Activated naive CD8-positive, alpha-beta T cell treated with anti-CD3 and anti-CD28 coated beads for 36 hours (primary cell): Measurements from ENCODE around the gene ARHGEF16. TPM values are rescaled to one million over a fixed set of nuclear protein-coding genes. Genes with fewer than 3 reads are reported as not detected.
A peak's percentile ranks its signal among the peaks of the same experiment; 100 is the strongest.

Experiments
- DNase-seq: peaks from one replicate; pipeline ENCODE4 v3.0.0; 2021
- H3K27ac Mint-ChIP-seq: one replicate; pipeline ENCODE4 v1.8.0; 2022; ENCODE audit warnings: mild to moderate bottlenecking, moderate library complexity, mixed read lengths
- H3K27me3 Mint-ChIP-seq: one replicate; pipeline ENCODE4 v1.8.0; 2022; ENCODE audit warnings: mild to moderate bottlenecking, mixed read lengths
- H3K36me3 Mint-ChIP-seq: one replicate; pipeline ENCODE4 v1.8.0; 2021; ENCODE audit warnings: mild to moderate bottlenecking, mixed read lengths
- H3K4me1 Mint-ChIP-seq: one replicate; pipeline ENCODE4 v1.8.0; 2021; ENCODE audit warnings: mixed read lengths
- H3K4me3 Mint-ChIP-seq: one replicate; pipeline ENCODE4 v1.8.0; 2022; ENCODE audit warnings: mild to moderate bottlenecking, moderate library complexity, mixed read lengths
- H3K9me3 Mint-ChIP-seq: one replicate; pipeline ENCODE4 v1.8.0; 2022; ENCODE audit warnings: mixed read lengths
- total RNA-seq, 2 experiments: library from RNA; stranded (reverse); gene quantifications; one replicate each; pipeline ENCODE4 v1.2.3, GENCODE V29; 2021

The ARHGEF16 gene
- total RNA-seq: under 1 TPM in 1 of 2 experiments, not detected in 1; 0.12 TPM

GRCh38 chr1:3453891-3454810 lies at the start of gene ARHGEF16:
Gene ARHGEF16 (plus strand): TSS chr1:3454665. CDS start chr1:3463085, 8,420 bp downstream.
- no peak within 1 kb of the TSS for H3K27ac Mint-ChIP-seq
- H3K27me3 Mint-ChIP-seq: peaks cover 10% of the 10 kb centered on the region
- no peaks in the 10 kb centered on the region for H3K36me3 Mint-ChIP-seq
- peaks cover 2% of the 10 kb centered on the region for H3K4me1 Mint-ChIP-seq
- peak; percentile 44 for DNase-seq
- H3K4me3 Mint-ChIP-seq: peak within 1 kb of the TSS; percentile 29
- no peaks in the 10 kb centered on the region for H3K9me3 Mint-ChIP-seq

DNA sequence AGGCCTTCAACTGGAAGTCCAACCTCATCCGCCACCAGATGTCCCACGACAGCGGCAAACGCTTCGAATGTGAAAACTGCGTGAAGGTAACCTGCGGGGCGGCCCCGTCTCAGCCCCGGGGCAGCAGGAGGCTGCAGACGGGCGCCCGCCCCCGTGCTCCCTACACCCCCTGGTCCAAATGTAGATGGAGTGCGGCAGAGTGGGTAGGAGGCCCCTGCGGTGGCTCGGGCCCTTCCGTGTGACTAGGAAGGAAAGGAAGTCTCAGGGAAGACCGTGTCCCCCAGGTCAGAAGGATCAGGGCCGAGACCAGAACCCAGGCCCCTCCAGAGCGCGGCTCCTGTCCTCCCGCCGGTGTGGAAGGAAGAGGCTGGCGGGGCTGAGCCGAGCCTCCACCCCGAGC lies 49.7 kb upstream of the ARHGEF16 start:
- no peak for DNase-seq
- Mint-ChIP-seq H3K9me3 (no peaks in the 10 kb centered on the region), H3K27me3 (no peaks in the 10 kb centered on the region), H3K4me3 (no peak overlapping the region), H3K36me3 (no peaks in the 10 kb centered on the region), H3K27ac (no peak overlapping the region), H3K4me1 (no peaks in the 10 kb centered on the region)

- Mint-ChIP-seq H3K27me3 (no peaks in the 10 kb centered on the region), H3K4me3 (no peak overlapping the region), H3K36me3 (no peaks in the 10 kb centered on the region), H3K9me3 (no peaks in the 10 kb centered on the region), H3K27ac (no peak overlapping the region), H3K4me1 (no peaks in the 10 kb centered on the region)
- no peak for DNase-seq
Observed at GRCh38 chr1:3405491-3405890, 49.0 kb upstream of the ARHGEF16 start.

DNA sequence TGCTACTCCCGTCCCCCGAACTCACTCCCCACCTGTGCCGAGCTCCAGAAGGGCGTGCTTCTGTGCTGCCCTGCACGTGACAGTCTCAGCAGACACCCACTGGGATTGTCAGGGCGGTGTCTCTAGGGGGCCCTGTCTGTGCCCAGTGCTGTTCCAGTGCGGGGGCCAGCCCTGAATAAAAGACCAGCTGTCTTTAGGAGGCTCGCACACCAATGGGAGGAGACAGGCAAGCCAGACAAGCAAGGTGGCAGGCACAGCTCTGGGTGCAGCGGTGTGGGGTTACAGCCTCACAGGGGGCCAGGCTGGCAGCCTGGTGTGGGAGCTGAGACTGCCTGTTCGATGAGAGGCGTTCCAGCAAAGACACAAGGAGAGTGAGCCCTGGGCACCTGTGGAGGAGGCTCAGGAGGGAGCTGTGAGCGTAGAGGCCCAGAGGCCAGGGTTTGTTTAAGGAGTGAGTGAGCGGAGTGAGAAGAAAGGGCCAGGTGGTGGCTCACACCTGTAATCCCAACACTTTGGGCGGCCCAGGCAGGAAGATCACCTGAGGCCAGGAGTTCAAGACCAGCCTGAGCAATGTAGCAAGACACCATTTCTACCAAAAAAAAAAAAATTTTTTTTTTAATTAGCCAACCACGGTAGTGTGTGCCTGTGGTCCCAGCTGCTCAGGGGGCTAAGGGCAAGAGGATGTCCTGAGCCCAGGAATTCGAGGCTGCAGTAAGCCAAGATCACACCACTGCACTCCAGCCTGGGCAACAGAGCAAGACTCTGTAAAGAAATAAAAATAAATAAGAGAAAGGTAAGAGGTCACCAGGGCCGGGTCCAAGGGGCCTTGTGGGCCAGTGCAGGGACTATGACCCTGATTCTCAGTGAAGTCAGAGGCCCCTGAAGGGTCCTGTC lies 48.2 kb upstream of the ARHGEF16 start:
- H3K4me1 Mint-ChIP-seq: no peaks in the 10 kb centered on the region
- H3K4me3 Mint-ChIP-seq: no peak overlapping the region
- no peaks in the 10 kb centered on the region for H3K36me3 Mint-ChIP-seq

GRCh38 chr1:3407021-3407420 lies 47.4 kb upstream of the ARHGEF16 start:
- no peak for DNase-seq
- no peaks in the 10 kb centered on the region for H3K9me3 Mint-ChIP-seq
- no peaks in the 10 kb centered on the region for H3K4me1 Mint-ChIP-seq
- H3K27me3 Mint-ChIP-seq: no peaks in the 10 kb centered on the region
- H3K27ac Mint-ChIP-seq: no peak overlapping the region
- no peak overlapping the region for H3K4me3 Mint-ChIP-seq
- no peaks in the 10 kb centered on the region for H3K36me3 Mint-ChIP-seq

More for the DNA sequence above, 48.2 kb upstream of the ARHGEF16 start:
- no peak for DNase-seq
- no peaks in the 10 kb centered on the region for H3K9me3 Mint-ChIP-seq
- no peak overlapping the region for H3K27ac Mint-ChIP-seq
- H3K27me3 Mint-ChIP-seq: no peaks in the 10 kb centered on the region

GRCh38 chr1:3408751-3409266 lies 45.7 kb upstream of the ARHGEF16 start:
- H3K4me1 Mint-ChIP-seq: no peaks in the 10 kb centered on the region
- no peaks in the 10 kb centered on the region for H3K9me3 Mint-ChIP-seq
- no peaks in the 10 kb centered on the region for H3K36me3 Mint-ChIP-seq
- H3K27ac Mint-ChIP-seq: no peak overlapping the region
- no peak for DNase-seq
- no peak overlapping the region for H3K4me3 Mint-ChIP-seq
- no peaks in the 10 kb centered on the region for H3K27me3 Mint-ChIP-seq

GRCh38 chr1:3409366-3410141 lies 44.9 kb upstream of the ARHGEF16 start:
- no peak overlapping the region for H3K27ac Mint-ChIP-seq
- no peak overlapping the region for H3K4me3 Mint-ChIP-seq
- no peaks in the 10 kb centered on the region for H3K9me3 Mint-ChIP-seq
- no peaks in the 10 kb centered on the region for H3K27me3 Mint-ChIP-seq
- no peaks in the 10 kb centered on the region for H3K4me1 Mint-ChIP-seq
- H3K36me3 Mint-ChIP-seq: no peaks in the 10 kb centered on the region
- DNase-seq: no peak

- Mint-ChIP-seq H3K27ac (no peak overlapping the region), H3K9me3 (no peaks in the 10 kb centered on the region), H3K36me3 (no peaks in the 10 kb centered on the region), H3K4me1 (no peaks in the 10 kb centered on the region), H3K27me3 (no peaks in the 10 kb centered on the region), H3K4me3 (no peak overlapping the region)
- DNase-seq: no peak
Observed at GRCh38 chr1:3410142-3410925, 44.1 kb upstream of the ARHGEF16 start.

GRCh38 chr1:3411806-3412205 lies 42.7 kb upstream of the ARHGEF16 start:
- H3K27me3 Mint-ChIP-seq: no peaks in the 10 kb centered on the region
- no peak overlapping the region for H3K27ac Mint-ChIP-seq
- H3K36me3 Mint-ChIP-seq: no peaks in the 10 kb centered on the region
- DNase-seq: no peak
- no peaks in the 10 kb centered on the region for H3K4me1 Mint-ChIP-seq
- no peaks in the 10 kb centered on the region for H3K9me3 Mint-ChIP-seq
- no peak overlapping the region for H3K4me3 Mint-ChIP-seq

DNA sequence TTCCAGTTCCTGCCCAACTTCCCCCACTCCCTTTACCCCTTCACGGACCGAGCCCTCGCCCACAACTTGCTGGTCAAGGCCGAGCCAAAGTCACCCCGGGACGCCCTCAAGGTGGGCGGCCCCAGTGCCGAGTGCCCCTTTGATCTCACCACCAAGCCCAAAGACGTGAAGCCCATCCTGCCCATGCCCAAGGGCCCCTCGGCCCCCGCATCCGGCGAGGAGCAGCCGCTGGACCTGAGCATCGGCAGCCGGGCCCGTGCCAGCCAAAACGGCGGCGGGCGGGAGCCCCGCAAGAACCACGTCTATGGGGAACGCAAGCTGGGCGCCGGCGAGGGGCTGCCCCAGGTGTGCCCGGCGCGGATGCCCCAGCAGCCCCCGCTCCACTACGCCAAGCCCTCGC lies 42.1 kb upstream of the ARHGEF16 start:
- Mint-ChIP-seq H3K27ac (no peak overlapping the region), H3K36me3 (no peaks in the 10 kb centered on the region), H3K4me3 (no peak overlapping the region), H3K4me1 (no peaks in the 10 kb centered on the region), H3K9me3 (no peaks in the 10 kb centered on the region), H3K27me3 (no peaks in the 10 kb centered on the region)
- DNase-seq: no peak

DNA sequence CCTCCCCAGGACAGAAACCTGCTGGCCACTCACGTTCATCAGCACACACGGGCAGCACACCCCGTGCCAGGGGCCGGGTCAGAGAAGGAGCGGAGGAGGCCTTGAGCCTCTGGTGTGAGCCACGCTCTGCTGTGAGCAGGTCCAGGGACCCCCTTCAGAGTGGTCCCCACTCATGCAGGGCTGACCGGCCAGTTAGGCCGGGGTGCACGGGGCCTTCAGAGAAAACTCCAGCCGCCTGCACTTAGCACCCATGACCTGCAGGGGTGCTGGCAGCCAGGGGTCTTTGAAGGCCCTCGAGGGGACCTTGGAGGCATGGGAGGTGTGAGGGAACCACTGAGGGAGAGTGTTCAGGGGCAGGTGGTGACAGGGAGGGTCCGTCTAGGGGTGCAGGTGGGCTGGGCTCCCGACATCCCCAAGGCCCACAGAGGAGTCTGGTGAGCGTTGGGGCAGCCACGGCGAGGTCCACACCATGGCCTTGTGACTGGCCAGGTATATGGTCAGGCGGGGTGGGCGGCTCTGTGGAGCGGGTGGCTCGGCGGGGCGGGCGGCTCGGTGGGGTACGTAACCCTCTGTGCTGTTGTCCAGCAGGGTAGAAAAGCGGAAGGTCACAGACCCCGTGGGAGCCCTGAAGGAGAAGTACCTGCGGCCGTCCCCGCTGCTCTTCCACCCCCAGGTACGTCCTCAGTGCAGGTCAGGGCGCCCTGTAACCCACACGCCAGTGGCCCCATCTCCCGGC lies 40.3 kb upstream of the ARHGEF16 start:
- H3K36me3 Mint-ChIP-seq: no peaks in the 10 kb centered on the region

GRCh38 chr1:3415260-3416090 lies 39.0 kb upstream of the ARHGEF16 start:
- Mint-ChIP-seq H3K4me1 (no peaks in the 10 kb centered on the region), H3K27me3 (no peaks in the 10 kb centered on the region), H3K4me3 (no peak overlapping the region), H3K36me3 (no peaks in the 10 kb centered on the region), H3K27ac (no peak overlapping the region), H3K9me3 (no peaks in the 10 kb centered on the region)
- DNase-seq: no peak

More for the DNA sequence above, 40.3 kb upstream of the ARHGEF16 start:
- DNase-seq: no peak
- H3K27ac Mint-ChIP-seq: no peak overlapping the region
- H3K4me1 Mint-ChIP-seq: no peaks in the 10 kb centered on the region
- H3K4me3 Mint-ChIP-seq: no peak overlapping the region
- H3K27me3 Mint-ChIP-seq: no peaks in the 10 kb centered on the region
- no peaks in the 10 kb centered on the region for H3K9me3 Mint-ChIP-seq
